ENCODE measurements around the gene BIN1. TPM values are rescaled to one million over a fixed set of nuclear protein-coding genes. Genes with fewer than 3 reads are reported as not detected.

BIN1 gene
- total RNA-seq, 2 experiments from 2014 or later = 1.5 to 14.1 TPM

GRCh38 chr2:127046579-127046978 lies 60.4 kb downstream of the BIN1 start:
- intact Hi-C loops (cut with micrococcal nuclease; ENCODE audit: unreplicated experiment) = no loop called here
- H3K79me2 ChIP-seq (ENCODE audit: insufficient read depth, low read depth, low read length) = no peaks in the 10 kb centered on the region
- POLR2A ChIA-PET = interaction anchor here (0.7 kb wide), 1 partner anchor 79 kb away, joined by 5 read pairs; no protein-coding TSS in a partner anchor
- H3K27ac ChIP-seq (ENCODE audit: low read depth, low read length, poor library complexity, severe bottlenecking) = no peak overlapping the region
- H3K4me3 ChIP-seq (ENCODE audit: low read depth, low read length, poor library complexity, severe bottlenecking) = no peak overlapping the region
- H3K4me2 ChIP-seq (ENCODE audit: low read length) = no peak overlapping the region
- H3K9me3 ChIP-seq (ENCODE audit: low read length) = no peaks in the 10 kb centered on the region
- no peaks in the 10 kb centered on the region for H3K9me2 ChIP-seq (ENCODE audit: insufficient read depth, low read length)
- no peaks in the 10 kb centered on the region for H3K36me3 ChIP-seq (ENCODE audit: insufficient read depth, low read length)
- no peak for TF ChIP-seq EZH2phosphoT487 (IDR thresholded peaks at IDR 0.05; ENCODE audit: borderline replicate concordance, low read depth, low read length)
- TF ChIP-seq CTCF (conservative IDR thresholded peaks at IDR 0.05; ENCODE audit: low read length) = no peak
- CTCF ChIA-PET (ENCODE audit: unreplicated experiment) = no interaction called here
- DNase-seq (ENCODE audit: low spot score) = no peak
- H2AFZ ChIP-seq (ENCODE audit: low read length) = no peak overlapping the region
- no TSS peak for BruUV-seq (replicated peaks)
- no peaks in the 10 kb centered on the region for H4K20me1 ChIP-seq (ENCODE audit: insufficient read depth, low read length)
- H3K4me1 ChIP-seq (ENCODE audit: insufficient read depth, low read length, poor library complexity, severe bottlenecking) = no peaks in the 10 kb centered on the region

- DNase-seq (ENCODE audit: low spot score) = no peak
- Histone ChIP-seq H2AFZ (ENCODE audit: low read length) (no peak overlapping the region), H3K4me2 (ENCODE audit: low read length) (no peak overlapping the region), H3K36me3 (ENCODE audit: insufficient read depth, low read length) (no peaks in the 10 kb centered on the region), H3K9me2 (ENCODE audit: insufficient read depth, low read length) (no peaks in the 10 kb centered on the region), H3K27ac (ENCODE audit: low read depth, low read length, poor library complexity, severe bottlenecking) (no peak overlapping the region), H4K20me1 (ENCODE audit: insufficient read depth, low read length) (no peaks in the 10 kb centered on the region), H3K9me3 (ENCODE audit: low read length) (no peaks in the 10 kb centered on the region), H3K4me1 (ENCODE audit: insufficient read depth, low read length, poor library complexity, severe bottlenecking) (no peaks in the 10 kb centered on the region), H3K4me3 (ENCODE audit: low read depth, low read length, poor library complexity, severe bottlenecking) (no peak overlapping the region), H3K79me2 (ENCODE audit: insufficient read depth, low read depth, low read length) (no peaks in the 10 kb centered on the region)
- POLR2A ChIA-PET = interaction anchor here (0.7 kb wide), 1 partner anchor 80 kb away, joined by 5 read pairs; no protein-coding TSS in a partner anchor
- intact Hi-C loops (cut with micrococcal nuclease; ENCODE audit: unreplicated experiment) = no loop called here
- no TSS peak for BruUV-seq (replicated peaks)
- TF ChIP-seq CTCF (conservative IDR thresholded peaks at IDR 0.05; ENCODE audit: low read length) (no peak), EZH2phosphoT487 (IDR thresholded peaks at IDR 0.05; ENCODE audit: borderline replicate concordance, low read depth, low read length) (no peak)
- CTCF ChIA-PET (ENCODE audit: unreplicated experiment) = no interaction called here
Measured at GRCh38 chr2:127045792-127046501, 61.0 kb downstream of the BIN1 start.

GRCh38 chr2:127044977-127045661 lies 61.8 kb downstream of the BIN1 start:
- Histone ChIP-seq H2AFZ (ENCODE audit: low read length) (no peak overlapping the region), H4K20me1 (ENCODE audit: insufficient read depth, low read length) (no peaks in the 10 kb centered on the region), H3K4me3 (ENCODE audit: low read depth, low read length, poor library complexity, severe bottlenecking) (no peak overlapping the region), H3K9me2 (ENCODE audit: insufficient read depth, low read length) (no peaks in the 10 kb centered on the region), H3K79me2 (ENCODE audit: insufficient read depth, low read depth, low read length) (no peaks in the 10 kb centered on the region), H3K36me3 (ENCODE audit: insufficient read depth, low read length) (no peaks in the 10 kb centered on the region), H3K4me1 (ENCODE audit: insufficient read depth, low read length, poor library complexity, severe bottlenecking) (no peaks in the 10 kb centered on the region), H3K27ac (ENCODE audit: low read depth, low read length, poor library complexity, severe bottlenecking) (no peak overlapping the region), H3K4me2 (ENCODE audit: low read length) (no peak overlapping the region), H3K9me3 (ENCODE audit: low read length) (no peaks in the 10 kb centered on the region)
- intact Hi-C loops (cut with micrococcal nuclease; ENCODE audit: unreplicated experiment) = no loop called here
- no peak for TF ChIP-seq CTCF (conservative IDR thresholded peaks at IDR 0.05; ENCODE audit: low read length)
- TF ChIP-seq EZH2phosphoT487 (IDR thresholded peaks at IDR 0.05; ENCODE audit: borderline replicate concordance, low read depth, low read length) = no peak
- DNase-seq (ENCODE audit: low spot score) = no peak
- no TSS peak for BruUV-seq (replicated peaks)
- POLR2A ChIA-PET = no interaction called here
- CTCF ChIA-PET (ENCODE audit: unreplicated experiment) = no interaction called here
